IPS-11a (cell line): ENCODE results near the gene DPEP1.
"Not testable (repeated sequence)": the region's sequence is repeated elsewhere in the genome, so short reads cannot be mapped to it uniquely, and the experiment has no call there.

Source experiments
- H3K4me3 ChIP-seq: one replicate; pipeline ENCODE4 v1.5.1; 2013; ENCODE audit warnings: low read depth, low read length, control low read depth

DPEP1 gene

GRCh38 chr16:89645122-89645521 lies 31.7 kb downstream of the DPEP1 start:
- H3K4me3 ChIP-seq, result no peak overlapping the region

DNA sequence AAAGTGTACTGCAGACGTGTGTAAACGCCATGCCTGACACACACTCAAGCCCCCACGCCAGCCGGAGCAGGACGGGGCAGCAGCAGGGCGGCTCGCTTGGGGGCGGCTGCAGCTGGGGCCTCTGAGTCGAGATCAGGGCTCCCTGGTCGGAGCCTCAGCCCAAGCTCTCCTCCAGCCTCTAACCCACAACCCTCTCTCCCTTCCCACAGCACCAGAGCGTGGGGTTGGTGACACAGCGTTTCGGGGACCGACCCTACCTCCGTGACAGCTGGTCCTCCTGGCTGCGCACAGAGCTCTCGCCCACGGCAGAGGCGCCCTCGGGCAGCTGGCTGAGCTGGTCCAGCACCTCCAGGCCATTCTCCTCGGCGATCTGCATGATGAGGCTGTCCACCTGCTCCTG lies 32.8 kb downstream of the DPEP1 start:
- no peak overlapping the region for H3K4me3 ChIP-seq

GRCh38 chr16:89646906-89647305 lies 33.5 kb downstream of the DPEP1 start:
- no peak overlapping the region for H3K4me3 ChIP-seq

- no peak overlapping the region for H3K4me3 ChIP-seq
These were observed 38.1 kb downstream of the DPEP1 start for GRCh38 chr16:89651584-89651983.

DNA sequence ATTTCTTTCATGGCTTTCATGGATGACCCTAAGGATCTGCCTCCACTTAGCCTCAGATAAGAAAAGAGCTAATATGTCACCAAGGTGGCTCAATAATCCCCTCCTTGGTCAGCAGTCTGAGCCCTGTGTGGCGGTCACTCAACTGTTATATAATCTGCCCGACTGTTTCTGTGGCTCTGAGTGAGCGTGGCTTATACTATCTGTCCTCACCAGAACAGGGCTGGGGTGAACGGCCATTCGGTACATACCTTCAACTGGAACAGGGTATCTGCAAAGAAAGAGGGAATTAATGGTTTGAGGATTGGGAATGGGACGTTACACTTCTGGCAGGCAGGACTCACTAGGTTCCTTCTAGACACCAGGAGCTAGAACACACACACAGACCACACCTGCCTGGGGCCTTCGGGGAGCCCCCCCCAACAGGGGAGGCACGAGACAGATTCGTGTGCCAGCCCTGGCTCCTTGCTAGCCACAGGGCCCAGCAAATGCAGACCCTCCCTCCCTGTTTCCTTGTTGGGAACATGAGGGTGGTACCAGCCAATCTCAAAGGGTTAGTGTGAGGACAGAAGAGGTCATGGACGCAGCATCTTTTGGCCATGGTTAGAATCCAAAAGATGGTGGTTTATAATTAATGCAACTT lies 40.3 kb downstream of the DPEP1 start:
- H3K4me3 ChIP-seq, result no peak overlapping the region

- H3K4me3 ChIP-seq, result no peak overlapping the region
These were observed 41.7 kb downstream of the DPEP1 start for GRCh38 chr16:89655062-89655643.

- H3K4me3 ChIP-seq, result peak overlapping the region; percentile 87
These were observed 43.1 kb downstream of the DPEP1 start for GRCh38 chr16:89656435-89657121.

DNA sequence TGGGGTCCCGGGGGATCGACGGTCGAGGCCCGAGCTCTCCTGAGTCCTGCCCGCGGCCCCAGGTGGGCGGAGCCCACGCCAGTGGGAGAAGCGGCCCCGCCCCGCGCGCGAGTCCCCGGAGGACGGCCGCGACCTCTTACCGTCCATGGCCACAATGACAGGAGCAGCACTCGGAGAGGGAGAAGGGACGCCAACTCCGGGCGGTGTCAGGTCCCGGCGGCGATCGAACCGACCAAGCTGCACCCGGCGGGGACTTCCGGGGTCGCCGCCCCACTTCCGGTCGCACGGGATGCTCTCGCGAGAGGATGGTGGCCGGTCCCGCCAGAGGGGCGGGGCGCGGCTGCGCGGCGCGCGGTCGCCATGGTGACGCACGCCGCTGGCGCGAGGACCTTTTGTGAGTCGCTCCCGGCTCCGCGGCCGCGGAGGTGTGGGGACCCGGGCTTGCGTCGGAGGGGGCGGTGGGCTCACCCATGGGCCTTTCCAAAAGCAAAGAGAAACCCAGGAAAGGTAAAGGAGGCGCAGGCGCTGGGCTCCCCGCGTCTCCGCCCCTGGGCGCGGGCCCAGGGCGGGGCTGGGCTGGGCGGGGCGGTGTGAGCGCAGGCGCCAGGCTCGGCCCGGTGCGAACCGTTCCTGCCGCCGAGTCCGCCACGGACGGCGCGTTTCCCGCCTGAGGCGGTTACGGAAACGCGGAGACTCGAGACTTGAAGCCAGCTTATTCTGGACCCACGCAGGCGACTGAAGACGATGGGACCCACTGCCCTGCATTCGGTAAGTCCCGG lies 44.2 kb downstream of the DPEP1 start, which contains the start of the genes CHMP1A and SPATA33:
TSS of gene CHMP1A (minus strand) at position 267 of the 779 bp plus-strand sequence. CDS start at position 147, 120 bp downstream.
TSS of gene SPATA33 (plus strand) at position 395 of the 779 bp plus-strand sequence. CDS start at position 471, 76 bp downstream.
- peak within 1 kb of the TSS; percentile 87 for H3K4me3 ChIP-seq

DNA sequence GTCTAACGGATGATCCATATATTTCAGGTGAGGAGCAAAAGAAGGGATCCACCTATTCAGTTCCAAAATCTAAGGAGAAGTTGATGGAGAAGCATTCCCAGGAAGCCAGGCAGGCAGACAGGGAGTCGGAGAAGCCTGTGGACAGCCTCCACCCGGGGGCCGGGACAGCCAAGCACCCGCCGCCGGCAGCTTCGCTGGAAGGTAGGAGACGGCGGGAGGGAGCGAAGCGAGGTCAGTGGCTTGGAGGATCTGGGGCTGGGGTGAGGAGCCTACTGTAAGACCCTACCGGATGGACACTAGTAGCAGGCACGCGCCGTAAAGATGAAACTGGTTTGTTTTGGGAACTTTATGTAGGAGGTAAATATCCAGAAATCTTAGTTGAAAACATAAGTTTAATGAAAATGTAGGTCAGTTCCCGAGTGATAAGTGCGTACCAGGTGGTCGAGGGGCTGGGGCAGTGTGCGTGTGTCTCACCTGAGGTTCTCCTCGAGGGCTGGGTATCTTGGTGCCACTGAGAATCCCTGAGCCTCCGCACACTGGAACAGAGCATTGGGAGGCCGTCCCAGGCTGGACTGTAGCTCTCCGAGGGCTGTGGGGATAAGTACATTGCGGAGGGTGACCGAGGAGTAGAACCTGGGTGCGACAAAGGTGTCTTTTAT lies 44.9 kb downstream of the DPEP1 start:
- H3K4me3 ChIP-seq, result peak overlapping the region; percentile 87

- no peak overlapping the region for H3K4me3 ChIP-seq
These were observed 46.7 kb downstream of the DPEP1 start for GRCh38 chr16:89660146-89660545.

- H3K4me3 ChIP-seq, result no peak overlapping the region
These were observed 47.8 kb downstream of the DPEP1 start for GRCh38 chr16:89661215-89661614.

GRCh38 chr16:89664238-89664637 lies 50.8 kb downstream of the DPEP1 start:
- H3K4me3 ChIP-seq, result not testable (repeated sequence)

- H3K4me3 ChIP-seq, result not testable (repeated sequence)
These were observed 53.6 kb downstream of the DPEP1 start for GRCh38 chr16:89667000-89667399.

DNA sequence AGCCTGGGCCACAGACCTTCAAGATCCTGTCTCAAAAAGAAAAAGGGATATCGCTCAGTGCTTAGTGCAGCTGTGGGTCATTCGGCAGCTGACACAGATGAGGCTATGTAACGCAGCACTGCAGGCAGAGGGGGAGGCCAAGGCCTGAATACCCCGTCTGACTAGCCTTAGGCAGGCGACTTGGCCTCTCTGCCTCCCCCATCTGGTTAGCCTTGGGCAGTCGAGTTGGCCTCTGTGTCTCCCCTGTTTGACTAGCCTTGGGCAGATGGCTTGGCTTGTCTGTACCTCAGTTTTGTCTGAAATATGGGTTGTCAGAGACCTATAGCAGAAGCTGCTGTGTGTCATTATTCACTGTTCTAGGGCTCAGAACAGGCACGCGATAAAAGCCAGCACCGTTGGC lies 54.2 kb downstream of the DPEP1 start:
- no peak overlapping the region for H3K4me3 ChIP-seq

- H3K4me3 ChIP-seq, result no peak overlapping the region
These were observed 55.3 kb downstream of the DPEP1 start for GRCh38 chr16:89668790-89669158.

GRCh38 chr16:89669755-89670154 lies 56.3 kb downstream of the DPEP1 start:
- no peak overlapping the region for H3K4me3 ChIP-seq

- no peak overlapping the region for H3K4me3 ChIP-seq
These were observed 57.3 kb downstream of the DPEP1 start for GRCh38 chr16:89670496-89671431.

DNA sequence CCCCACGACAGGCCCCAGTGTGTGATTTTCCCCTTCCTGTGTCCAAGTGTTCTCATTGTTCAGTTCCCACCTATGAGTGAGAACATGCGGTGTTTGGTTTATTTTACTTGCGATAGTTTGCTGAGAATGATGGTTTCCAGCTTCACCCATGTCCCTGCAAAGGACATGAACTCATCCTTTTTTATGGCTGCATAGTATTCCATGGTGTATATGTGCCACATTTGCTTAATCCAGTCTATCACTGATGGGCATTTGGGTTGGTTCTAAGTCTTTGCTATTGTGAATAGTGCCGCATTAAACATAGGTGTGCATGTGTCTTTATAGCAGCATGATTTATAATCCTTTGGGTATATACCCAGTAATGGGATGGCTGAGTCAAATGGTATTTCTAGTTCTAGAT lies 58.1 kb downstream of the DPEP1 start:
- H3K4me3 ChIP-seq, result not testable (repeated sequence)

DNA sequence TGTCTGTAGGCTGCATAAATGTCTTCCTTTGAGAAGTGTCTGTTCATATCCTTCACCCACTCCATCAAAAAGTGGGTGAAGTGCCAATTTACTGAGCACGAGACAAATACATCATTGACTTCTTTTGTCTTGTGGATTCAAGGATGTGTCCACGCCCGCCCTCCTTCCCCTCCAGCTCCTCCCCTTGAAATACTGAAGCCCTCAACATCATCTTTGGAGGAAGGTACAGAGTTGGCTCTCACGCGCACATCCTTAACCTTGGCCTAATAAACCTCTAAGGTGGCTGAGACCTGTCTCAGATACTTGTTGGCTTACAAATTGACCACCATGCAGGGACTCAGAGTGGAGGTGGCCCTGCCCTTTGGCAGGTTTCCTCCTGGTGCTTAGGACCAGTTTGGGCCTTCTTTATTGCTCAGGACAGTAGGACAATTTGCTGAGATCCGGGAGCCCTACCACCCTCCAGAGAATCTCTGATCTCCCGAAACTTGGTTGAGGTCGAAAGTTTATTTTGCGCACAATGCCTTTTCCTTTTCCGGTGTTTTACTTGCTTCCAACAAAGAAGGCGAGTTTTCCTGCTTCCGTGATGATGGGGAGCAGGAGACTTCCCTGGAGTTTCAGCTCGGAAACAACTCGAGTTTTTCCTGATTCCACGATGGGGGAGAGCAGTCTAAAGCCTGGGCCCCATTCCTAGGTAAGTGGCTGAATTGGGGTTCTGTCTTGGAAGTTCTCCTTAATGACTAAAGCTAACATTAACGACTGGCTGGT lies 58.9 kb downstream of the DPEP1 start:
- no peak overlapping the region for H3K4me3 ChIP-seq
